ENCODE measurements around the gene ATOSA. TPM values are rescaled to one million over a fixed set of nuclear protein-coding genes. Genes with fewer than 3 reads are reported as not detected.

The ATOSA gene
- total RNA-seq = 10 to 100 TPM; 26.0 to 40.5 TPM

DNA sequence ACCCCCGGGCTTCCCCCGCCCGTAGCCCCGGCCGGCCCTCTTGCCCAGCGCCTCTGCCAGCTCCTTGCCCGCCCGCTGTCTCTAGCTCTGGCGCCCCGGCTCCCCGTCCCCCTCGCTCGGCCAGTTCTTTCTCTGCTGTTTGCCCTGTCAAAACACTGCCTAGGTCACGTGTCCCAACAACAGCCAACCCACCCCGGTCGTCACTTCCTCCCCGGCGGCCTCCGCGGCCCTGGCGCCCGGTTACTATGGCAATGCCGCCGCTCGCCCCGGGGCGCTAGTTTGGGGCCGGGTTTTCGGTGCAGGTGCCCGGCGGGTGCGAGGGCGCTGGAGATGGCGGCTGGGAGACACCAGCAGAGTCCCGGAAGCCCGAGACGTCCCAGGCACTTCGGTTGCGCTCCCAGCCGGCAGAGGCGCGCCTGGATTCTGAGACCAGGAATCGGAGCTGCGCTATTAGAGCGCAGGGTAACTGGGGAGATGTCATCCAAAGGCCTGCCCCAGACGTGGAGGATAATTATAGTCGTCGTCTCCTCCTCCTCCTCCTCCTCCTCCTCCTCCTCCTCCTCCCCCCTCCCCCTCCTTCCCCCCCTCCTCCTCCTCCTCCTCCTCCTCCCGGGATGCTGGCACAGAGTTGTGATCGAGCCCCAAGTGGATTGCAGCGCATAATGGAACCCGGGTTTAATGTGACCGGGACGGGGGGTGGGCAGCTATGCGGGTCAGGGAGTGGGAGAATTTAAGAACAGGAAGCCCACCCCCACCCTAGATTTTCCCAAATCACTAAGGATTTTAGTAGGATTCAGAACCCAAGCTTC is at the start of gene ATOSA:
TSS of gene ATOSA (minus strand) at position 157 of the 809 bp plus-strand sequence. CDS start 1,367 bp downstream, outside the sequence.
- CTCF ChIA-PET = interaction anchor here (0.8 to 1.7 kb wide), 3 partner anchors 8 to 121 kb away, joined by 3 to 5 read pairs (median 3); no protein-coding TSS in a partner anchor
- H3K4me1 Mint-ChIP-seq = peaks cover 47% of the 10 kb centered on the region
- H3K4me3 Mint-ChIP-seq = peak within 1 kb of the TSS; percentile 100
- no peaks in the 10 kb centered on the region for H3K9me3 Mint-ChIP-seq (ENCODE audit: low read depth)
- H3K27me3 Mint-ChIP-seq = no peaks in the 10 kb centered on the region
- peak within 1 kb of the TSS; percentile 100 for H3K27ac Mint-ChIP-seq
- ATAC-seq (peak; percentile 86), DNase-seq (peak; percentile 96)
- peaks cover 22% of the 10 kb centered on the region for H3K36me3 Mint-ChIP-seq

DNA sequence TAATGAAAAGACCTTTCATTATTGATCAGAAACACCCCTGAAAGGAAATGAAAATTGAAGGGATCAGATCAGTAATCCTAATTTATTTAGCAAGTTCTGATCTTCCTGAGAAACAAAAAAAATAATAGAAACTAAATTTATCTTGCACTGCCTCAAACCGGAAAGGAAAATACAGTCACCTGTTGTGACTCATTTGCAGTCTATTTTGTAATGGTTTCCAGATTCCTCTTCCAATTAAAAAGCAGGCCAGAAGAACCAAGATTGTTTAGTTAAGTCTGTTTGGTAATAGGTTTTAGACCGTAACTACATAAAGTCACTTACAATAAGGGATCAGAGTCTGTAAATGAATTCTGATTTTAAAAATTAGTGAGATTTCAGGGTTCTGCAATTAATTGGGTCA is 49.7 kb upstream of the ATOSA start:
- CTCF ChIA-PET = interaction anchor here (0.6 to 7.6 kb wide), 3 partner anchors 173 to 471 kb away, joined by 3 to 131 read pairs (median 23); no protein-coding TSS in a partner anchor
- Mint-ChIP-seq H3K36me3 (no peaks in the 10 kb centered on the region), H3K27ac (no peak overlapping the region)

GRCh38 chr15:52727815-52728214 is 48.6 kb upstream of the ATOSA start:
- Mint-ChIP-seq H3K4me1 (peaks cover 13% of the 10 kb centered on the region), H3K27ac (no peak overlapping the region), H3K36me3 (no peaks in the 10 kb centered on the region), H3K27me3 (no peaks in the 10 kb centered on the region), H3K4me3 (no peak overlapping the region), H3K9me3 (ENCODE audit: low read depth) (no peaks in the 10 kb centered on the region)
- DNase-seq (no peak), ATAC-seq (no peak)
- CTCF ChIA-PET = interaction anchor here (1.0 kb wide), 1 partner anchor 397 kb away, joined by 3 read pairs; no protein-coding TSS in a partner anchor

More for the DNA sequence above, 49.7 kb upstream of the ATOSA start:
- Mint-ChIP-seq H3K4me3 (no peak overlapping the region), H3K4me1 (peaks cover 23% of the 10 kb centered on the region), H3K9me3 (ENCODE audit: low read depth) (no peaks in the 10 kb centered on the region), H3K27me3 (no peaks in the 10 kb centered on the region)
- DNase-seq = no peak
- ATAC-seq = no peak

DNA sequence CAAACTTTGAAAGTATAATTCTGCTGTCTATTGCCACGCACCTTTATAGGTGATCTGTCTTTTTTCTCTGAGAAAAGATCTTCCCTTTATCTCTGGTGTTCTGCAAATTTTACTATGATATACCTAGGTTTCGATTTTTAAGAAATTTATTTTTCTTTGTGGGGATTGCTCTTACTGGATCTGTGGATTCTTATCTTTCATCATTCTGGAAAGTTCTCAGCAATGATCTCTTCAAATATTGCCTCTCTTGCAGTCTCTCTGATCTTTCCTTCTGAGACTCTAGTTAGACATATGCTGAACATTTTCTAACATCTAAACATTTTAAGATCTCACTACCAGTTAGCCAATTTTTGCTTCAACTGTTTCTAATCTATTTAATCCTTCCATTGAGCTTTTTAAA is 47.0 kb upstream of the ATOSA start:
- Mint-ChIP-seq H3K27me3 (peaks cover 1% of the 10 kb centered on the region), H3K27ac (no peak overlapping the region), H3K4me3 (no peak overlapping the region), H3K4me1 (peaks cover 11% of the 10 kb centered on the region), H3K9me3 (ENCODE audit: low read depth) (no peaks in the 10 kb centered on the region), H3K36me3 (no peaks in the 10 kb centered on the region)
- CTCF ChIA-PET = interaction anchor here (1.1 kb wide), 1 partner anchor 10 kb away, joined by 4 read pairs; no protein-coding TSS in a partner anchor
- DNase-seq (no peak), ATAC-seq (no peak)

GRCh38 chr15:52718551-52718950 is 39.4 kb upstream of the ATOSA start:
- no peaks in the 10 kb centered on the region for H3K36me3 Mint-ChIP-seq
- DNase-seq (no peak), ATAC-seq (no peak)
- no peaks in the 10 kb centered on the region for H3K4me1 Mint-ChIP-seq
- CTCF ChIA-PET = interaction anchor here (1.2 kb wide), 1 partner anchor 15 kb away, joined by 3 read pairs; no protein-coding TSS in a partner anchor
- H3K9me3 Mint-ChIP-seq (ENCODE audit: low read depth) = no peaks in the 10 kb centered on the region
- H3K27ac Mint-ChIP-seq = no peak overlapping the region
- no peak overlapping the region for H3K4me3 Mint-ChIP-seq
- H3K27me3 Mint-ChIP-seq = peaks cover 5% of the 10 kb centered on the region

- ATAC-seq (no peak), DNase-seq (no peak)
- no peak overlapping the region for H3K4me3 Mint-ChIP-seq
- H3K27me3 Mint-ChIP-seq = peaks cover 5% of the 10 kb centered on the region
- CTCF ChIA-PET = no interaction called here
- no peaks in the 10 kb centered on the region for H3K4me1 Mint-ChIP-seq
- H3K27ac Mint-ChIP-seq = no peak overlapping the region
- H3K9me3 Mint-ChIP-seq (ENCODE audit: low read depth) = no peaks in the 10 kb centered on the region
- H3K36me3 Mint-ChIP-seq = no peaks in the 10 kb centered on the region
These were observed 38.7 kb upstream of the ATOSA start for GRCh38 chr15:52717924-52718323.

- ATAC-seq (no peak), DNase-seq (no peak)
- Mint-ChIP-seq H3K36me3 (no peaks in the 10 kb centered on the region), H3K27me3 (peaks cover 5% of the 10 kb centered on the region), H3K27ac (no peak overlapping the region), H3K4me3 (no peak overlapping the region), H3K9me3 (ENCODE audit: low read depth) (no peaks in the 10 kb centered on the region), H3K4me1 (no peaks in the 10 kb centered on the region)
- CTCF ChIA-PET = no interaction called here
These were observed 38.3 kb upstream of the ATOSA start for GRCh38 chr15:52717481-52717880.

DNA sequence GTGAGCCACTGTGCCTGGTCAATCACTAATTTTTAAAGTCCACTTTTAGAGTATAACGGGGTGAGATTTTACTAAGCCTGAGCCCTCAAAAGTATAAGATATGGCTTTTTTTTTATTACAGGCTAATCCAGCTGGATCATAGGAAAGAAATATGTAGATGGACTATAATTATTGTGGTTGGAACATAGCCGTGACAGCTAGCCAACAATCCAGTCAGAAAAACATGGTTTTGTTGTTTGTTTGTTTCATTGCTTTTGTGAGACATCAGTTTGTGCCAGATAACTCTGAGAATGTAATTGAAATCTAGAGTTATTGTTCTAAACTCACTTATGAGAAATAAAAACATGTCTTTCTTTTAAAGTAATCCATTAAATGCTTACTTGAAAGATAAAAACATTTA is 37.3 kb upstream of the ATOSA start:
- Mint-ChIP-seq H3K36me3 (no peaks in the 10 kb centered on the region), H3K27ac (no peak overlapping the region), H3K27me3 (peaks cover 5% of the 10 kb centered on the region), H3K4me3 (no peak overlapping the region), H3K4me1 (no peaks in the 10 kb centered on the region), H3K9me3 (ENCODE audit: low read depth) (no peaks in the 10 kb centered on the region)
- ATAC-seq (no peak), DNase-seq (no peak)
- CTCF ChIA-PET = no interaction called here

DNA sequence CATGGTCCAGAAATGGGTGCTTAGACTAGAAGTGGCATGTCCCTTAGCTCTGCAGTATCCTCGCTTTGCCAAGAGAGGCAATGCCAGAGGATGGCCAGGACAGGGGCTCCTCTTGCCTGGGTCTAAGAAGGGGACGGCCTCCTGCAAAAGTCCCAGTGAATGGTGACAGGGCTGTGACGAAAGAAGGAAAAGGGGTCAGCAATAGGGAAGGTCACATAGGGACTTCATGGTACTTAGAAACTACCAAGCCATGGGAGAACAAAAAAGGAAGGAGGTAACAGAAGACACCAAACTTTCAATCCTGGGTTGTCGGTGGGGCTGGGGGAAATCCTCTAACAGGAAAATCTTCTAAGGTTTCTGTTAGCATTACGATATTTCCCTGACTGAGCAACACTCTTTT is 36.2 kb upstream of the ATOSA start:
- CTCF ChIA-PET = no interaction called here
- Mint-ChIP-seq H3K4me1 (peaks cover 2% of the 10 kb centered on the region), H3K9me3 (ENCODE audit: low read depth) (no peaks in the 10 kb centered on the region), H3K4me3 (no peak overlapping the region), H3K27me3 (peaks cover 3% of the 10 kb centered on the region), H3K36me3 (no peaks in the 10 kb centered on the region), H3K27ac (no peak overlapping the region)
- DNase-seq = no peak
- ATAC-seq = no peak

DNA sequence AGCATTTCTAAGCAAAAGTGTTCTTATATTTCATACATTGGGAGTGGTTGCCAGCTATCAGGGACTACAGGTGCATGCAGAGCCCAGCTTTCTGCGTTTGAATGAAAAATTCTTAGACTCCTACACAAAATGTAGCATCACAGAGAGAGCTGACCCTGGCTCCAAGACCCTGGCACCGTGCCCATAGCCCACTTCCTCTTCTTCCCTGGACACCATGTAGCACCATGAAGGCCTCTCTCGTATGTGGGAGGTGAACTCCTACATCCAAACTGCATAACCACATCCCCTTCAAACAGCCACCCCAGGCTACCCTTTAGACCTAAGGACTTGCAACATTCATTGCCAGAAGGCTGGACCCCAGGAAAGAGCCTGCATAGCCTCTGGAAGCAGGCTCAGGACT is 35.8 kb upstream of the ATOSA start:
- Mint-ChIP-seq H3K36me3 (no peaks in the 10 kb centered on the region), H3K27me3 (peaks cover 2% of the 10 kb centered on the region), H3K9me3 (ENCODE audit: low read depth) (no peaks in the 10 kb centered on the region), H3K4me3 (no peak overlapping the region), H3K27ac (no peak overlapping the region), H3K4me1 (peaks cover 4% of the 10 kb centered on the region)
- DNase-seq (no peak), ATAC-seq (no peak)
- CTCF ChIA-PET = no interaction called here

DNA sequence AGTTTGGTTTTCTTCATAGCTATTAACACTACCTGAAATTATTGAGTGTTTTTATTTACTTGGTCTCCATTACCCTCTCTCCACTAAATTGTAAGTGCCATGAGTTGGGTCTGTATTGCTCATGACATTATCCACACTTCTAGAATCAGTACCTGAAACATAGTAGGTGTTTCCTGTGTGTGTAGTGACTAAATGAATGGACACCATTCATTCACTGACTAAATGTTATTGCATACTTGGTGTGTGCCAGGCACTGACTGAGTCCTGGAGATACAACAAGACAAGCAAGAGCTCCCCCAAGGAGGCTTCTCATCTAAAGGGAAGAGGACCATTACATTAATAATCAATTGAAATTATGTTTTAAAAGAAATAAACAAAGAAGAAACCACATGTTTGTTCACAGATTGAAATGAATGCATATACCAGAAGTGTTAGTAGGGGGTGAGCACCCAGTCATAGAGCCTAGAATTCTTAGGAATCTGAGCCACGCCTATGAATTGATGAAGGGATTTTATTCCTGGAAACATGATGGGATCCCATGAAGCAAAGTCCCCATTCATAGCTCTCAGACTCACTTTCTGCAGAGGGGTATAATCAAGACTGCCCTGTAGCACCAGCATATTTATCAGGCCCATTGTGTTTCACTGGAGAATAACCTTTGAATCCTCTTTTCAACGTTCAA is 31.7 kb upstream of the ATOSA start:
- ATAC-seq (no peak), DNase-seq (no peak)
- CTCF ChIA-PET = no interaction called here
- H3K27me3 Mint-ChIP-seq = no peaks in the 10 kb centered on the region
- H3K36me3 Mint-ChIP-seq = no peaks in the 10 kb centered on the region
- H3K4me1 Mint-ChIP-seq = peaks cover 4% of the 10 kb centered on the region
- no peak overlapping the region for H3K4me3 Mint-ChIP-seq
- no peaks in the 10 kb centered on the region for H3K9me3 Mint-ChIP-seq (ENCODE audit: low read depth)
- no peak overlapping the region for H3K27ac Mint-ChIP-seq

DNA sequence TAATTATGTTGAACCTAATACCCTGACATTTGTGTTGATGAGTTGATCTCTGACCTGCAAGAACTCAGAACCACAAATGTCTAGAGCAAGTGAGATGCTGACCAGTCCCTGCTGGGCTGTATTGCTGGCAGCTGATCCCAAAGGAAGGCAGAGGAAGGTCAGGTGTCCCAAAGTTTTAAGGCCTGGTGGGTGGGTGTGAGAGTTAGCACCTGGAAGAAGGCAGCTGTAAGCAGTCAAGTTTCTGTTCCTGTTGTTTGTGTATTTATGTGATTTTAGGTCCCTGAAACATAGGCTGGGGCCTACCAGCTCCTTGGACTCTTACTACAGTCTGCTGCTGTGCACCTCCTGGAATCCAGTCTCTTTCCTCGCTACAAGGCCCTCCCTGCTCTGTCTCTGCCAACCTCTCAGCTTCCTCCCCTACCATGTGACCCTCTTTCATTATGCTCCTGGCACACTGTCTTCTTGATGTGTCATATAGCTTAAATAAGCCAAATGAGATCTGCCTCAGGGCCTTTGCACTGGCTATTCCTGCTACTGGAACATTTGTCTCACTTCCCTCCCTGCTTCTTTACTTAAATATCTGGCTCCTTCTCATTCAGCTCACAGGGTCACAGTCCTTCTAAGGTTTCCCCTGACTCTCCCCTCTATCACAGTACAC is 31.0 kb upstream of the ATOSA start:
- no peak for DNase-seq
- ATAC-seq = no peak
- Mint-ChIP-seq H3K4me1 (peaks cover 4% of the 10 kb centered on the region), H3K36me3 (no peaks in the 10 kb centered on the region), H3K4me3 (no peak overlapping the region), H3K27ac (no peak overlapping the region), H3K9me3 (ENCODE audit: low read depth) (no peaks in the 10 kb centered on the region), H3K27me3 (no peaks in the 10 kb centered on the region)
- CTCF ChIA-PET = no interaction called here

DNA sequence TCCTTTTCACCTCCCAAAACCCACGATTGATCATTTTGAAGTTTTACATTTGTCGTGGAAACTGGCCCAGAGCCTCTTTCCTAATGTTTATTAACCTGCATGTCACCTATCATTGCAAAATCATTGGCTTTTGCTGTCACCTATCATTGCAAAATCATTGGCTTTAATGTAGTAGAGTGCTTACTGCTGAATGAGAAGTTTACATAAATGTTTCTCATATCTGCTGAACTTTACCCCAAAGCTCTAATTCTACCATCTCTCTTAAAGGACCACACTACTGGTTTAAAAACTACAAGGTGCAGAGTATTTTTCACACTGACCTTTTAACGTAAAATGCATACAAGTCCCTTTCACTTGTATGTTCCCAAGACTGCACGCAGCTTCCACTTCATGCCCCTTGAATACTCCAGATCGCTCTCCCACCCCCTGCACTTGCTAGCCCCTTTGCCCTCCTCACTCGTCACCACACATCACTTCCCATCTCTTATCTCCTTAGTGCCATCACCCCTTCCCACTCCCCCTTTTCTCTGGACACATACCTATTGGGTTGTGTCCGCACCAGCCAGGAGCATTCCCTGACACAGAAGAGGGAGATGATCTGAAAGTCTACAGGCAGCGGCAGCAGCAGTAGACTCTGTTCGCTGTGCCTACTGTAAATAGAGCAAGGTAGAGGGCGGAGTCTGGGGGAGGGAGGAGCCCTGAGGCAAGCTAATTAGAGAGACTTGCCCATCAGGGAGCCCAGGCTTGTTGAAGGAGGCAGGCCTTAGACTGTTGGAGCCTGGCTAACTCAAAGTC is 30.2 kb upstream of the ATOSA start:
- Mint-ChIP-seq H3K36me3 (peaks cover 2% of the 10 kb centered on the region), H3K27me3 (peaks cover 2% of the 10 kb centered on the region), H3K4me1 (peaks cover 4% of the 10 kb centered on the region), H3K4me3 (no peak overlapping the region), H3K9me3 (ENCODE audit: low read depth) (no peaks in the 10 kb centered on the region), H3K27ac (no peak overlapping the region)
- CTCF ChIA-PET = no interaction called here
- no peak for DNase-seq
- ATAC-seq = no peak
